Measurements from ENCODE around the gene GABARAPL2.
"Not testable (repeated sequence)": the region's sequence is repeated elsewhere in the genome, so short reads cannot be mapped to it uniquely, and the experiment has no call there.

GABARAPL2 gene

GRCh38 chr16:75591927-75592326 lies 25.7 kb downstream of the GABARAPL2 start:
- DNase-seq, result not testable (repeated sequence)

GRCh38 chr16:75593308-75593707 lies 27.1 kb downstream of the GABARAPL2 start:
- peak; percentile 2 for DNase-seq

- DNase-seq, result peak; percentile 65
Measured at GRCh38 chr16:75593825-75594820, 27.9 kb downstream of the GABARAPL2 start.

DNA sequence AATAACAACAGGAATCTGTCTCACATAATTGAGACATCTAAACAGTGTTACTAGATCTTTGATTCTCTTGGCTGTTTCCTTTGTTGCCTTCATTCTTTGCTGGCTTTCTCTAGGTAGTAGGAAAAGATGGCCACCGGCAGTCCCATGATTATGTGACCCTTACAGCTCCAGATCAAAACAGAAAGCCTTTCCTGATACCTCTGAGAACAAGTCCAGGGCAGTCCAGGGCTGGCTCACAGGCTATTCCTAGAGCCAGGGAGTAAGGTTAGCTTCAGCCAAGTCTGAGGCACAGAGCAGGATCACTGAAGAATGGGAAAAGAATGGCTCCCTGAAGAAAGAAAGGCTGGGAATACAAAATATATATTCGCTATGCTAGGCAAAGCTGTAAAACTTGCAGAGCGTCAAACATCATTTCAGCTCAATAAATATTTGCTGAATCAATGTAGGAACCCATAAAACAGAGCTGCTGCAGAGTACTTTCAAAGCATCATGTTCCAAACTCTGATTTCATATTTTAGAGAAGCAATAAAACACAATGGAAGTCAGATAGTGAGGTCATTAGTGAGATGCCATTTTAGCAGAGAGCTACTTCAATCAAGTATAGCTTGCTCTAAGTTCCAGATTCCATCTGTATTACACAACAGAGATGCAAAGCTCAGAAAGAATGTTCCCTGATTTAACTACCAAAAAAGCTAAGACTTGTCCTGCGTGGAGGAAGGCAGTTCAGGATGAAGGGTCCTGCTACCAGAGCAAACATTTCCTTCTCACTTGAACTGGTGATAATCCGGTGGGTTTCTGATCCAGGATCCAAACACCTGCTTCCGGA lies 33.5 kb downstream of the GABARAPL2 start:
- no peak for DNase-seq

DNA sequence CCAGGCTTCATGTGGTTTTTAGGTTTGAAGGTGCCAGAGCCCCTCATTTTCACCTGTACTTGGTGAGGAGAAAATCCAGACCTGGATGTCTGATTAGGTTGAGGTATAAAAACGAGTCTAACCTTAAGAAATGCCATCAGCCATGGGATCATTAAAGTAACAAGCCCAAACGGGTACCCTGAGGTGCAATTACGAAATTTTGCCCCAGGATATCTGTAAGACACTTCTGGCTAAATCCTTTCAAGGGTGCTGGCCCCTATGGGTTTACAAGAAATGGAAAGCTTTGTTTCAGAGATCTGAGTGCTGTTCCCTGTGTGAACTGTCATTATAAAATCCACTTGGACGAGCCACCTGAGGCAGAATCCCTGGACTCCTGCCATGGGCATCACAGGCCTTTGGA lies 37.1 kb downstream of the GABARAPL2 start:
- no peak for DNase-seq

- DNase-seq, result no peak
Measured at GRCh38 chr16:75606507-75606906, 40.3 kb downstream of the GABARAPL2 start.

DNA sequence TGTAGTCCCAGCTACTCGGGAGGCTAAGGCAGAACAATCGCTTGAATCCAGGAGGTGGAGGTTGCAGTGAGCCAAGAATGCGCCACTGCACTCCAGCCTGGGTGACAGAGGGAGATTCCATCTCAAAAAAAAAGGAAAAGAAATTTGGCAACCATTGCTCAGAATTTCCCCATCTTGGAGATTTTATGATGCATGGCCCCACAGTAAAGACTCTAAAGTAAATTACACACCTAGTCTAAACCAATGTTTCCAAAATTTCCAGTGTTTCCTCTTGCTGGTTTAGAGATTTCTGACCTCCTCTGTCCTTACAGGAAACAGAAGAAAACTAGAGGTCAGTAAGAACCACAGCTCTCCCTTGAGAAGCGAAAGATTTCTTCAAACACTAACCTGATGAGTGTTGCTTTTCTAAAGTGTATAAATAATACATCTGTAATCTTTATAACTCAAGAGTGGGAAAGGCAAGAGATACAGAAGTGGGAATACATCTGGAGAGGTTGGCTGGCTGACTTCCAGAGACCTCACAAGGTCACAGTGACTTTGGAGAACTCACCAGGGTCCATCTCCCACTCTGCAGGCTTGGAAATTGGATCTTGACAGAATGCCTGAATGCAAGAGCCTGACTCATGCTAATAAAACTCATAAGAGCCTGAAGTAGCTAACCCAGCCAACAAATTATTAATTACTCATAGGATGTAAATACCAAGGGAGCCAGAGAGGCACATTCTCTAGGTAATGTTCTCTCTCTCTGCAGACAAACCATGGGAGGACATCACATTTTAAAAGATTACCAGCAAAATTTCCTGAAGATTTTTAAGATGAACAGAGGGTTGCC lies 48.1 kb downstream of the GABARAPL2 start:
- no peak for DNase-seq

DNA sequence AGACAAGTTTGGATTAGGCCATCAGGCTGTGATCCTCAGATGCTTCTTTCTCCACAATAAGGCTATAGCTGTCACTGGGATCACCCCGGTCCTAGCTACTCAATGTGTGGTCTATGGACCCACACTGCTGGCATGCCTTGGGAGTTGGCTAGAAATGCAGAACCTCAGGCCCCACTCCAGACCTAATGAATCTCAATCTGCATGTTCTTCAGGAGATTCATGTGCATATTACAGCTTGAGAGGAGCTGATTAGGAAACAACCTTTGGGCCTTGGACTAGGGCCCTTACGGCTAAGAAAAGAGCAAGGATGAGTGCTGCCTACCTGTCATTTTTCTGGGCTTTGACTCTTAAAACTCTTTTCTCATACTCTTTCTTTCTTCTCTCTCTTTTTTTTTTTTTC lies 49.4 kb downstream of the GABARAPL2 start:
- DNase-seq, result no peak

DNA sequence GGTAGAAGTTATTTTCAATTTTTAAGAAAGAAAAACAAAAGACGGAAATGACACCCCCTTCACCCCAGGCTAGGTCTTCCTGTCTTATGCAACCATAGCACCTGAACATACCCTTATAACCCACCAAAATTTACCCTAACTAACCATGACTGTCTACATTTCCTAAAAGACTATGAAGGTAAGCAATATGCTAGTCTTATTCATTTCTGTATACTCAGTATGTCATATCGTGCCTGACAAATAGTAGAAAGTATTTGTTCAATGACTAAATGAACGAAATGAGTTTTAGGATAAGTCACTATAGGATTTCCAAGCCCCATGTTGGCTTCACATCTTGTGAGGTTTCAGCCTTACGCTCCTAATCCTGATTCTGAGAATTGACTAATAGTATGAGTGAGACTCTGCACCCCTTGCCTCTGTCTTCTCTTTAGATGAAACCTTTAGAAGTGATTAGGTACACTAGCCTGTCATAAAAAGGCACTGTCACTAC lies 50.4 kb downstream of the GABARAPL2 start:
- DNase-seq, result no peak

DNA sequence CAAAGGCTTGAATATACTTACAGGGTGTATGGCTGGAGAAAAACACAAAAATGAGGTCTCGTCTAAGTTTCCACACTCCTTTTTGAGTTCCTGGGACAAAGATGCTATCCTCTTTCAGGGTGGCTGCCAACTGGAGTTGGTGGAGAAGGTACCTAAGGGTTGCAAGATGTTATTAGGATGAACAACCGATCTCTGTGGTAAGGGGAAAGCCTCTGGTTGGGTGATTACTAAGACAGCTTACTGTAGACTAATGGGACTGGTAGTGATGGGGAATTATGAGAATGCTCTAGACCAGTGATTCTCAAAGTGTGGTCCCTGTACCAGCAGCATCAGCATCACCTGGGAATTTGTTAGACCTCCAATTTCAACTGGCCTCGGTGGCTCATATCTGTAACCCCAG lies 50.9 kb downstream of the GABARAPL2 start:
- DNase-seq, result no peak

DNA sequence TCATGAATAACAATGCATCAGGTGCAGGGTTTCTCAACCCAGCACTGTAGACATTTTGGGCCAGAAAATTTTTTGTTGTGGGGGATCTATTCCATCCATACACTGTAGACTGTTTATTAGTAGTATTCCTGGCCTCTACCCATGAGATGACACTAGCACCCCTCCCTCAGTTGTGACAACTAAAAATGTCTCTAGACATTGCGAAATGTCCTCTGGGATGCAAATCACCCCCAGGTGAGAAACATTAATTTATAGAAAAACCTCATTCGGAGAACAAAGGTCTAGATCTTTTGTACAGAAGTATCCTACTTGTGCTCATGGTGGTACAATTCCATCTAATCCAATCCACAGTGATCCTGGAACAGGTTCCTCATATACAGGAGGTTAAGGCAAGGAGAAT lies 52.6 kb downstream of the GABARAPL2 start:
- no peak for DNase-seq

DNA sequence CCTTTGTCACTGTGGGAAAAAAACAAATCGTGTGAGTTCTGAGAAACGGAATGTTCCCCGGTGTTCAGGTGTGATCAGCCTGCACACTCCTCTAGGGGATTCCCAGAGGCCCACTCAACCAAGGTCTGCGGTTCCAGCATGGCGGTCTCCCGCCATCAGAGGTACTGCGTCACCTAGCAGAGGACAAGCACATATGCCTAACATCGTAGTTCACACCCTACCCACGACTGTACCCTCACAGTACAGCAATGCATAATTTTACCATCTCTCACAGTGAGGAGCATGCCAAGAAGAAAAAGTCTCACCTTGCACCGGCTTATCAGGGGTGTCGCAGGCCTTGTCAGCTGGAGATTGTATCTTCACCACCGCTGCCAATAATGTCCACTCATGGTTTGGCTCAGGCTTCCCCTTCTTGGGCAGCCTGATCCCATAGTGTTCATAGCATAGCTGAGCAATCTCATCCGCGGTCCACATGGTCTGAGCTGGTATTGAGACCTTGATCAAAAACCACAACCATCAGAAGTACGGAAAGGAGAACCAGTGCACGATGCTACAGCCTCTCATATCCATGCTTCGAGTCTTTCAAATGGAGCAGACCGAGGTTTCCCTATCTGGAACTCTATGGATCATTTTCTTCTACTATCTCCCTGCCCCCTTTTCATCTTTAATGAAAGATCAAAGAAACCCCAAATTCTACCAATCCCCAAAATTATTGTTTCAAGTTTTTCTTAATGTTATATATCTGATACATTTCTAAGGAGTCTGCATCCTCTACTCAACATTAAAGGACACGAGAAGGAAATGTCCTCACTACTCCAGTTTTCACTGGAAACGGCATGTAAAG lies 54.4 kb downstream of the GABARAPL2 start:
- no peak for DNase-seq

DNA sequence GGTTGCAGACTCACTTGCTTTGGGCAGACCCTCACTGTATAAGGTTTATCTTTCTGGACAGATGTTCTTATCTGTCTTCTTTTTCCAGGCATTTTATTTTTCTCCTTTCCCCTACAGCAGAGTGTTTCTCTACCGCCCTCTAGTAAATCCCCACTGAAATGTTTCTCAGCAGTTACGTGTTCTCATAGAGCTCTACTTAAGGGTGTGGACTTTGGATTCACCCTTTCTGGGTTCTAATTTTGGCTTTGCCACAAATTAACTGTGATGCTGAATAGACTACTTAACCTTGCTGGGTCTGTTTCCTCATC lies 54.9 kb downstream of the GABARAPL2 start:
- DNase-seq, result peak; percentile 31

DNA sequence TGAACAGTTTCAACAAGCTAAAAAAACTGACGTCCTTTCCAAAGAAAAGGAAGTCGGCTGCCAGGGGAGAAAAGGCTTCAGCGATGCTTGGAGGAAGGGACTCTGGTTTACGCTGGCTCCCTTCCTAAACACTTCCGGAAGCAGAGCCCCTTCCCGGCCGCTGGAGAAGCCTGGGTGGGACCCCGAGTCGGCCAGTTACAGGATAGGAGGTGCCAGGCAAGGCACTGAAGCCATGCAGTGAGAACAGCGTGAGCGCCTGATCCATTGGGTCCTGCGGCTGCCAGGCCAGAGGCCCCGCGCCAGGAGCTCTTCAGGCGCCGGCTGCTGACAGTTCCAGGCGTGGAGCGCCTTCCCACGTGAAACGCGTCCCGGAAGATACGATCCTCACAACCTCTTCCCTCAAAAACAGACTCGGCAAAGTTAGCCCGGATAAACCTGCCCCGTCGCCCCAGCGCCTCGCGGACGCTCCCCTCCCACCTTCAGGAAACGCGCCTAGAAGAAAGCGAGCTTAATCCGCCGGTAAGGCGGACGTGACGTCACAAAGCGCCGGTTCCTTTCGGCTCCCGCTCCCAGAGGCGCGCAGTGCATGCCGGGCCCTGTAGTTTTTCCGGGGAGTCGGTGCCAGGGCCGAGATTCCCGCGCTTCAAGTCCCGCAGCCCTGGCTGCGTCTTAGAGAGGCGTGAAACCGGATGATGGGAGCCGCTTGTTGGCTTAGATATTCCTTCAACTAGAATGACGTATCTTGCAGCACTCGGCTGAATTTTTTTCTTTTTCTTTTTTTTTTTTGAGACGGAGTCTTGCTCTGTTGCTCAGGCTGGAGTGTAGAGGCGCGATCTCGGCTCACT lies 56.8 kb downstream of the GABARAPL2 start, which contains the start of gene ADAT1:
Gene ADAT1 (minus strand): TSS at position 521 of the 845 bp plus-strand sequence. CDS start 2,482 bp downstream, outside the sequence.
- peak; percentile 82 for DNase-seq

DNA sequence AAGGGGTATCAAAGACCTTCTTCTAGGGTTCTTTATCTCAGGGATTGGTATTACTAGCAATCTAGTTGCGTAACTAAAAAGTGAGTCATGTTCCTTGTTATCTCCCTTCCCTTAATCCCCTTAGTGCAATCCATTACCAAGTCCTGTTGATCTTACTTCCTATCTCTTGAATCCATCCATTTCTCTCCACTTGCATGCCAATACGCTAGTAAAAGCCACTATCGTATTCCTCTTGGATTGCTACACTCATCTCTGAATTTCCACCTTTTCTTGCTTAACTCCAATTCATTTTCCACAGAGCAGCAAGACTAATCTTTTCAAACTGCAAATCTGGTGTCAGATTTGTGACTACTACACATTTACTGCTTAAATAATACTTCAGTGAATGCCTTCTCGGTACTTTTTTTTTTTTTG lies 58.7 kb downstream of the GABARAPL2 start:
- DNase-seq, result no peak

- DNase-seq, result no peak
Measured at GRCh38 chr16:75626806-75627205, 60.6 kb downstream of the GABARAPL2 start.

All from NCI-H524 treated with DMSO at 0.1 percent for 48 hours (cell line).